ENCODE data around the gene GNPTAB.

- TF ChIP-seq, protein P1, sequence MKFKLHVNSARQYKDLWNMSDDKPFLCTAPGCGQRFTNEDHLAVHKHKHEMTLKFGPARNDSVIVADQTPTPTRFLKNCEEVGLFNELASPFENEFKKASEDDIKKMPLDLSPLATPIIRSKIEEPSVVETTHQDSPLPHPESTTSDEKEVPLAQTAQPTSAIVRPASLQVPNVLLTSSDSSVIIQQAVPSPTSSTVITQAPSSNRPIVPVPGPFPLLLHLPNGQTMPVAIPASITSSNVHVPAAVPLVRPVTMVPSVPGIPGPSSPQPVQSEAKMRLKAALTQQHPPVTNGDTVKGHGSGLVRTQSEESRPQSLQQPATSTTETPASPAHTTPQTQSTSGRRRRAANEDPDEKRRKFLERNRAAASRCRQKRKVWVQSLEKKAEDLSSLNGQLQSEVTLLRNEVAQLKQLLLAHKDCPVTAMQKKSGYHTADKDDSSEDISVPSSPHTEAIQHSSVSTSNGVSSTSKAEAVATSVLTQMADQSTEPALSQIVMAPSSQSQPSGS (IDR thresholded peaks at IDR 0.05; ENCODE audit: low read length) = no peak
- TF ChIP-seq, protein P2, sequence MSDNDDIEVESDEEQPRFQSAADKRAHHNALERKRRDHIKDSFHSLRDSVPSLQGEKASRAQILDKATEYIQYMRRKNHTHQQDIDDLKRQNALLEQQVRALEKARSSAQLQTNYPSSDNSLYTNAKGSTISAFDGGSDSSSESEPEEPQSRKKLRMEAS (IDR thresholded peaks at IDR 0.05) = no peak
- TF ChIP-seq, protein P3, sequence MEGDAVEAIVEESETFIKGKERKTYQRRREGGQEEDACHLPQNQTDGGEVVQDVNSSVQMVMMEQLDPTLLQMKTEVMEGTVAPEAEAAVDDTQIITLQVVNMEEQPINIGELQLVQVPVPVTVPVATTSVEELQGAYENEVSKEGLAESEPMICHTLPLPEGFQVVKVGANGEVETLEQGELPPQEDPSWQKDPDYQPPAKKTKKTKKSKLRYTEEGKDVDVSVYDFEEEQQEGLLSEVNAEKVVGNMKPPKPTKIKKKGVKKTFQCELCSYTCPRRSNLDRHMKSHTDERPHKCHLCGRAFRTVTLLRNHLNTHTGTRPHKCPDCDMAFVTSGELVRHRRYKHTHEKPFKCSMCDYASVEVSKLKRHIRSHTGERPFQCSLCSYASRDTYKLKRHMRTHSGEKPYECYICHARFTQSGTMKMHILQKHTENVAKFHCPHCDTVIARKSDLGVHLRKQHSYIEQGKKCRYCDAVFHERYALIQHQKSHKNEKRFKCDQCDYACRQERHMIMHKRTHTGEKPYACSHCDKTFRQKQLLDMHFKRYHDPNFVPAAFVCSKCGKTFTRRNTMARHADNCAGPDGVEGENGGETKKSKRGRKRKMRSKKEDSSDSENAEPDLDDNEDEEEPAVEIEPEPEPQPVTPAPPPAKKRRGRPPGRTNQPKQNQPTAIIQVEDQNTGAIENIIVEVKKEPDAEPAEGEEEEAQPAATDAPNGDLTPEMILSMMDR (IDR thresholded peaks at IDR 0.05; ENCODE audit: control extremely low read depth in 1 of 3, insufficient read depth in 1 of 3, low read depth in 1 of 3, low read length in 3 of 3) = no peak
- TF ChIP-seq POLR2AphosphoS5 (IDR thresholded peaks at IDR 0.05; ENCODE audit: low read depth, low read length) (no peak), EP300 (IDR thresholded peaks at IDR 0.05; ENCODE audit: borderline replicate concordance in 1 of 2, low read depth in 2 of 2, low read length in 2 of 2) (no peak), TAF1 (IDR thresholded peaks at IDR 0.05; ENCODE audit: low read depth, low read length) (no peak), ZNF274 (IDR thresholded peaks at IDR 0.05; ENCODE audit: borderline replicate concordance, extremely low read depth, low read length) (no peak), TEAD4 (IDR thresholded peaks at IDR 0.05; ENCODE audit: low read depth, low read length) (no peak), EGR1 (IDR thresholded peaks at IDR 0.05; ENCODE audit: borderline replicate concordance, low read depth, low read length) (no peak)
These were observed 40.2 kb upstream of the GNPTAB start for GRCh38 chr12:101870925-101871324.
